ENCODE measurements around the gene CYP27A1.

Gene CYP27A1

DNA sequence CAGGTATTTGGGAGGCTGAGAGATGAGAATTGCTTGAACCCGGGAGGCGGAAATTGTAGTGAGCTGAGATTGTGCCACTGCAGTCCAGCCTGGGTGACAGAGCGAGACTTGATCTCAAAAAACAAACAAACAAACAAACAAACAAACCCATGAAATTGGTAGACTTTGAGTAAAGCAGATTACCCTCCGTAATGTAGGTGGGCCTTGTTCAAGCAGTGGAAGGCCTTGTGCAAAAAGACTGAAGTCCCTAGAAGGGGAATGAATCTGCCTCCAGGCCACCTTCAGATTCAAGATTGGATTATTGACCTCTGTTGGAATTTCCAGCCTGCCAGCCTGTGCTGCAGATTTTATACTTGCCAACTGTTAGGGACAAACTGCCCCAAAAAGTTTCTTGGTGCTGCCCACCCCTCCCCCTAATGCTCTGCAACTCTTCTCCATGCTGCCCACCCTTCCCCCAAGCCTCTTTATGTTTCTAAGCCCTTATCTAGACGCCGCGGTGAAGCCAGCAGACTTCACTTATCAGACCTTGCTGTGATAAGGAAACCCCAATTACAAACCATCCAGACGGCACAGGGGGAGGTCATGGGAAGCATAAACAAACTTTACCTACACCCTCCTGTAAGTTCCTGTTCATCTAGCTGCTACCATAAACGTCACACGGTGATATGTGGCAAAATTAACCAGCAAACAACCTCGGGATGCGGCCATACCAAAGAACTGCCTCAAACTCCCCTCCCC is 17.0 kb downstream of the CYP27A1 start:
- no peak for DNase-seq (ENCODE audit: low read depth, low spot score)
- in situ Hi-C loops (cut with HindIII; ENCODE audit: low sequenced_read_pairs) = no loop called here
- H3K4me3 ChIP-seq (ENCODE audit: low read depth, low read length) = no peak overlapping the region
- TF ChIP-seq, protein P1, sequence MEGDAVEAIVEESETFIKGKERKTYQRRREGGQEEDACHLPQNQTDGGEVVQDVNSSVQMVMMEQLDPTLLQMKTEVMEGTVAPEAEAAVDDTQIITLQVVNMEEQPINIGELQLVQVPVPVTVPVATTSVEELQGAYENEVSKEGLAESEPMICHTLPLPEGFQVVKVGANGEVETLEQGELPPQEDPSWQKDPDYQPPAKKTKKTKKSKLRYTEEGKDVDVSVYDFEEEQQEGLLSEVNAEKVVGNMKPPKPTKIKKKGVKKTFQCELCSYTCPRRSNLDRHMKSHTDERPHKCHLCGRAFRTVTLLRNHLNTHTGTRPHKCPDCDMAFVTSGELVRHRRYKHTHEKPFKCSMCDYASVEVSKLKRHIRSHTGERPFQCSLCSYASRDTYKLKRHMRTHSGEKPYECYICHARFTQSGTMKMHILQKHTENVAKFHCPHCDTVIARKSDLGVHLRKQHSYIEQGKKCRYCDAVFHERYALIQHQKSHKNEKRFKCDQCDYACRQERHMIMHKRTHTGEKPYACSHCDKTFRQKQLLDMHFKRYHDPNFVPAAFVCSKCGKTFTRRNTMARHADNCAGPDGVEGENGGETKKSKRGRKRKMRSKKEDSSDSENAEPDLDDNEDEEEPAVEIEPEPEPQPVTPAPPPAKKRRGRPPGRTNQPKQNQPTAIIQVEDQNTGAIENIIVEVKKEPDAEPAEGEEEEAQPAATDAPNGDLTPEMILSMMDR (IDR thresholded peaks at IDR 0.05; ENCODE audit: low read depth, low read length) = no peak

DNA sequence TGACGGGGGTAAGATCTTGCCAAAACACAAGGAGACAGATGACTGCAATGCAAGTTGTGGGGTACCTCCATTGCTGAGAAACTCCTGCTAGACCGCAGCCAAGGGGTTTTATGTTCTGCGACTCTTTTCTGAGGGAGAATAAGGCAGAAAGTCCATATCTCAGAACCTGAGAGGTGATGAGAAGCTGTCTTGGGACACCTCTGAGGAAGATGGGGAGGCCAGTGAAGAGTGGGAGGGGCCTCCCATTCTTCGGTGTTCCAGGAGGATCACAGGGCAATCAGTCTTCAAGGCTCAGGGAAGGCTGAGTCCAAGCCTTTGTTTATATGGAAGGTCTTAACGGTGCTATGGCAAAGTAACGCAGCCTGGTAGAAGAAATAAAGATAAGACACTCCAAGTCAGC is 18.0 kb downstream of the CYP27A1 start:
- TF ChIP-seq, protein P1 (IDR thresholded peaks at IDR 0.05; ENCODE audit: low read depth, low read length) = no peak
- no peak overlapping the region for H3K4me3 ChIP-seq (ENCODE audit: low read depth, low read length)
- no peak for DNase-seq (ENCODE audit: low read depth, low spot score)
- in situ Hi-C loops (cut with HindIII; ENCODE audit: low sequenced_read_pairs) = no loop called here

DNA sequence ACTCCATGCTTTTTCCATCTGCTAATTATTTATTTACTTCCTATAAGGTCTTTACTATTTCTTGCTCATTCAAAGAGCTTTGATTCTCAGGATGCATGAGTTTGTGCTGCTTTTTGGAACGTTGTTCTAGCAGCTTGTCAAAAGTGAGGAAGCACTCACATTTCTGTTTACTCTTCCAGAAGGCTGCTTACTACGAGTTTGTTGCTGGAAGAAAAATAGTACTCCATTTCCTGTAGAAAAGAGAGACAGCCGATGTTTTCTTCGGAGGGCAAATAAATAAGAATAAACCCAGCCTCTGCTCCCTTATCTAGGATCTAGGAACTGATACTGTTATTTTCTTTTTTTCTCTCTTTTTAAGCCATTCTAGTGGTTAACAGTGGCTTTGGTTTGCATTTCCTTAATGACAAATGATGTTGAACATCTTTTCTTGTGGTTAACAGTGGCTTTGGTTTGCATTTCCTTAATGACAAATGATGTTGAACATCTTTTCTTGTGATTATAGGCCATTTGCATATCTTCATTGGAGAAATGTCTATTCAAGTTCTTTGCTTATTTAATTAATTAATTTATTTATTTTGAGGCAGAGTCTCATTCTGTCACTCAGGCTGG is 20.5 kb downstream of the CYP27A1 start:
- in situ Hi-C loops (cut with HindIII; ENCODE audit: low sequenced_read_pairs) = no loop called here
- DNase-seq (ENCODE audit: low read depth, low spot score) = no peak
- H3K4me3 ChIP-seq (ENCODE audit: low read depth, low read length) = no peak overlapping the region
- TF ChIP-seq, protein P1 (IDR thresholded peaks at IDR 0.05; ENCODE audit: low read depth, low read length) = no peak

DNA sequence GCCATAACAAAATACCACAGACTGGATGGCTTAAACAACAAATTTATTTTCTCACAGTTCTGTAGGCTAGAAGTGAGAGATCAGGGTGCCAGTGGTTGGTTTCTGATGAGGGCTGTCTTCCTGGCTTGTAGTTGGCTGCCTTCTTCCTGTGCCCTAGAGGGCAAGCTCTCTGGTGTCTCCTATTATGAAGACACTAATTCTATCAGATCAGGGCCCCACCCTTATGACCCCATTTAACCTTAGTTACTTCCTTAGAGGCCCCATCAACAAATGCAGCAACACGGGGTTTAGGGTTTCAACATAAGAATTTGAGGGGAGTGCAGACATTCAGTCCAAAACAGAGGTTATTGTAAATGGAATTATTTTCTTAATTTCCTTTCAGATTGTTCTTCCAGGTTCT is 22.9 kb downstream of the CYP27A1 start:
- H3K4me3 ChIP-seq (ENCODE audit: low read depth, low read length) = no peak overlapping the region
- TF ChIP-seq, protein P1 (IDR thresholded peaks at IDR 0.05; ENCODE audit: low read depth, low read length) = no peak
- in situ Hi-C loops (cut with HindIII; ENCODE audit: low sequenced_read_pairs) = no loop called here
- no peak for DNase-seq (ENCODE audit: low read depth, low spot score)

DNA sequence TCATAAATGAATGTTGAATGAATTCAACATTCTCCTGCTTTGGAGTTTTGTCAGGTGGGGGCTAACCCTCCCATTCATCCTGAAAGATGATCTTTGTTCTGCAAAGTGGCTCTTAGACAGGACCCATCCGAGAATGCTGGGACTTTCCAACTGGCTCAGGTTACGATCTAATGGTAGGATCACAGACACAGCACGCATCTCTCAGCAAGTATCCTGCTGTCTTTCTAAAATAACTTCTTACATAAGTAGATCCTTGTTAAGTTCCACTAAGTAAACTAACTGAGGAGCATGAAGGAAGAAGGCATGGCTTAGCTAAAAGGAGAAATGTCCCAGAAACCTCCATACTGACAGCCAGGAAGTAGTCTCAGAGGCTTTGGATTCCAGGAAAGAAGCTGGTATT is 23.7 kb downstream of the CYP27A1 start:
- H3K4me3 ChIP-seq (ENCODE audit: low read depth, low read length) = no peak overlapping the region
- TF ChIP-seq, protein P1 (IDR thresholded peaks at IDR 0.05; ENCODE audit: low read depth, low read length) = no peak
- DNase-seq (ENCODE audit: low read depth, low spot score) = peak; percentile 87
- in situ Hi-C loops (cut with HindIII; ENCODE audit: low sequenced_read_pairs) = no loop called here

DNA sequence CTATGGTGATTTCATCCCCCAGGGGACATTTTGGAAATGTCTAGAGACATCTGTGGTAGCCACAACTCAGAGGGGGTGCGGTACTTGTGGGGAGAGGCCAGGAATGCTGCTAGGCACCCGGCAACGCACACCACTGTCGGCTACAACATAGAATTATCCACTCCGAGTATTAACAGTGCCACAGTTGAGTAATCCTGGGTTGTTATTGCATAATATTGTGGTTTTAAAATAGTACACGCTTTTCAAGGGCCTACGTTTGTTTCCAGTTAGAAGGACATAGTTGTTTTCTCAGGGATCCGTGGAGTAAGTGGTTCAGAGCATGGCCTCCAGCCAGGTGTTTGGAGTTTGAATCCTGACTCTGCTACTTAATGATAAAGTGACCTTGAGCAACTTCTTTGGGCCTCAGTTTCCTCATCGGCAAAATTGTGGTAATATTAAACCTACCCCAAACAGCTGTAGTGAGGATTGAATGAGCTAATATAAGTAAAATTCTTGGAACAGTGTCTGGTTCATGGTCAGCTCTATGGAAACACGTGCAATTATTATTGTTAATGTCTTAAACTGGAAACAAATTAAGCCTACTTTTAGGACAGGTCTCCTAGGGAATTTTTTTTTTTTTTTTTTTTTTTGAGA is 24.5 kb downstream of the CYP27A1 start:
- peak; percentile 99 for DNase-seq (ENCODE audit: low read depth, low spot score)
- H3K4me3 ChIP-seq (ENCODE audit: low read depth, low read length) = no peak overlapping the region
- in situ Hi-C loops (cut with HindIII; ENCODE audit: low sequenced_read_pairs) = no loop called here
- TF ChIP-seq, protein P1 (IDR thresholded peaks at IDR 0.05; ENCODE audit: low read depth, low read length) = no peak

Data from astrocyte of the spinal cord (primary cell).